ENCODE measurements around the gene GPRC5A.

GPRC5A gene

DNA sequence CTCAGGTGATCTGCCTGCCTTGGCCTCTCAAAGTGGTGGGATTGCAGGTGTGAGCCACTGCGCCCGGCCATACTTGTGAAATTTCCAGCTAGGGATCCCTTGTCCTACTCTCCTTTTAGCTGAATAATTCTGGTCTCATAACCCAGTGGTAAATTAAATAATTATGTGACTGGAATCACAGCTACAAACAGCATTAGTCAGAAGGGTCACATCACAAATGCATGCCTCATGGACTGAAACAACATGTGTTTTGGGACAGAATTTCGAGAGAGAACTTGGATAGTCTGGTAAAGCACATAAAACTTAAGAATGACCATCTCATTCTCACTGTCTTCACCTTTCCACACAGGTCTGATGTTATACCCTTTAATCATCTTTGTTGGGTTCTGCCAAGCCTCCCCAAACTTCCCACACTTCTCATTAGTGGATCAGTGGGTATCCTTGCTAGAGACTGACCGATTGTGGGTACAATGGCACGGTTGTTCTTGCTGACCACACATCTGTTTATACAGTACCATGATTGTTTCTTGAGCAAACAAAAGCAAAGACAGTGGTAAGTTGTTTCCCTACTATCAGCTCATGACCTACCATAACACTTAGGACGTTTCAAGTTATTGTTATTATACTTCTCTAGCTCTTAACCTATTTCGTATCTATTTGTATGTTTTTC, 55.5 kb downstream of the GPRC5A start:
- Histone ChIP-seq H3K9me3 (no peaks in the 10 kb centered on the region), H3K4me3 (no peak overlapping the region), H3K4me1 (no peaks in the 10 kb centered on the region; the same call in 1 of the 2 replicates), H3K36me3 (replicated peaks) (no peaks in the 10 kb centered on the region), H3K27me3 (ENCODE audit: low read depth) (peaks cover 3% of the 10 kb centered on the region; the same call in 1 of the 2 replicates)
- in situ Hi-C loops (cut with MboI; ENCODE audit: low sequenced_read_pairs) = no loop called here
- DNase-seq (ENCODE audit: low spot score in 2 of 2) = no peak

GRCh38 chr12:12947902-12948301, 56.5 kb downstream of the GPRC5A start:
- Histone ChIP-seq H3K36me3 (replicated peaks) (no peaks in the 10 kb centered on the region), H3K9me3 (no peaks in the 10 kb centered on the region)
- in situ Hi-C loops (cut with MboI; ENCODE audit: low sequenced_read_pairs) = no loop called here

DNA sequence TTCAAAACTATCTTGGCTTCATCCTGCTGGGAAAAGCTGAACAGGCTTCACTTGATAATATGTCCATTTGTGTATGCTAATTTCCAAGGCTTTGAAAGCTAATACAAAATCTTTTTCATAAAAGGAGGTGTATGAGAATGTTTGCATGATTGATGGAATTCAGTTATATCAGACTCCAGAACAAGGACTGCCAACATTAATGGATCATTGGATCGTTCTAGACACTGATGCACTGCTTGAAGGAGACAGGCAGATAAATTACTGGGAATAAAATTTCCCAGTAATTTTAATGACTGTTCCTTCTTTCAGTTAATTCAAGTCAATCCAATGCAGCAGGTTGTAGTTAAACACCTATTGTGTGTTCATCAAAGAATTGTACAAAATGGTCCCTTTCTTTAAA, 60.1 kb downstream of the GPRC5A start:
- no peak for DNase-seq (ENCODE audit: low spot score in 2 of 2)

More at GRCh38 chr12:12947902-12948301, 56.5 kb downstream of the GPRC5A start:
- no peak for DNase-seq (ENCODE audit: low spot score in 2 of 2)
- Histone ChIP-seq H3K4me1 (no peaks in the 10 kb centered on the region; the same call in 1 of the 2 replicates), H3K27me3 (ENCODE audit: low read depth) (peaks cover 3% of the 10 kb centered on the region; the same call in 1 of the 2 replicates), H3K4me3 (no peak overlapping the region)

DNA sequence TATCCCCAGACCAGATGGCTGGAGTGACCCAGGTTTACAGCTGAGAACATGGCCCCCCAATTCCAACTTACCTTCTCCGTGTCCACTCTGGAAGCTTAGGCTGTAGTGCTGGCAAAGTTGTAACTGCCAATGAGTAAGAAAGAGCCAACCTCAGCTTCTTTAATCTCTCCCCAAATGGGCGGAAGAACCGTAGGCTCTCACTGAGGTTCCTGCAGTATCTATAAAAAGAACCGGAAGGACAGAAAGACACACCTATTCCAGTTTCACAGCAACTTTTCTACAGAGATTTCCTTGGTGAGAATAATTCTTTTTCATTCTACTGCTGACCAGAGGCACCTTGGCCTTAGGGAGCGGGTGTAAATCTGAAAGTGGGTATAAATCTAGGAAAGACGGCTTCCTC, 60.7 kb downstream of the GPRC5A start, which contains the start of gene GPRC5D:
TSS of gene GPRC5D (minus strand) at position 135 of the 400 bp plus-strand sequence. CDS start 1,786 bp downstream, outside the sequence.
- DNase-seq (ENCODE audit: low spot score in 2 of 2) = no peak
- in situ Hi-C loops (cut with MboI; ENCODE audit: low sequenced_read_pairs) = no loop called here
- Histone ChIP-seq H3K4me3 (no peak within 1 kb of the TSS), H3K27me3 (ENCODE audit: low read depth) (no peaks in the 10 kb centered on the region), H3K4me1 (no peaks in the 10 kb centered on the region; the same call in 1 of the 2 replicates), H3K9me3 (no peaks in the 10 kb centered on the region), H3K36me3 (replicated peaks) (no peaks in the 10 kb centered on the region)

More for the DNA sequence above, 60.1 kb downstream of the GPRC5A start:
- no peaks in the 10 kb centered on the region for H3K9me3 ChIP-seq
- no peak overlapping the region for H3K4me3 ChIP-seq
- in situ Hi-C loops (cut with MboI; ENCODE audit: low sequenced_read_pairs) = no loop called here
- H3K36me3 ChIP-seq (replicated peaks) = no peaks in the 10 kb centered on the region
- no peaks in the 10 kb centered on the region; the same call in 1 of the 2 replicates for H3K4me1 ChIP-seq
- H3K27me3 ChIP-seq (ENCODE audit: low read depth) = no peaks in the 10 kb centered on the region

DNA sequence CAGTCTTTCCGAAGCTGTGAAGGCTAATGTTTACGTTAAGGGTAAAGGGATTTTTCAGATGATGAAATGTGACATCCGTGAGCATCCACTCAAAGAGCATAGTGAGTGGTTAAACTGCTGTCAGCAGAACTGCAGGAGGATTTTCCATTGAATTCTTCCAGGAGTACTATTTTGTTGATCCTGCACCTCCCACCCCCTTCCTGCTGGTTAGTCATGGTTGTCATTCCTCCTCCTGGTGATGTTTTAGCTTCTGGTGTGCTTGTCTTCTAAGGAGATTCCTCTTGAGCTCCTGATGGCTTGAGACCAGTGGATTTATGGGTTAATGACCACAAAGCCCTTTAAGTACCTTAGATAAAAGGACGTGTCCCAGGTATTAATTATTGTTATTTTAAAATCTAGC, 63.0 kb downstream of the GPRC5A start:
- Histone ChIP-seq H3K36me3 (replicated peaks) (no peaks in the 10 kb centered on the region), H3K27me3 (ENCODE audit: low read depth) (no peaks in the 10 kb centered on the region), H3K9me3 (no peaks in the 10 kb centered on the region), H3K4me1 (no peaks in the 10 kb centered on the region; the same call in 1 of the 2 replicates), H3K4me3 (no peak overlapping the region)
- DNase-seq (ENCODE audit: low spot score in 2 of 2) = no peak
- in situ Hi-C loops (cut with MboI; ENCODE audit: low sequenced_read_pairs) = no loop called here

GRCh38 chr12:12954878-12955625, 63.7 kb downstream of the GPRC5A start:
- DNase-seq (ENCODE audit: low spot score in 2 of 2) = no peak
- in situ Hi-C loops (cut with MboI; ENCODE audit: low sequenced_read_pairs) = no loop called here
- Histone ChIP-seq H3K4me1 (no peaks in the 10 kb centered on the region; the same call in 1 of the 2 replicates), H3K9me3 (no peaks in the 10 kb centered on the region), H3K4me3 (no peak overlapping the region), H3K36me3 (replicated peaks) (no peaks in the 10 kb centered on the region), H3K27me3 (ENCODE audit: low read depth) (no peaks in the 10 kb centered on the region)

DNA sequence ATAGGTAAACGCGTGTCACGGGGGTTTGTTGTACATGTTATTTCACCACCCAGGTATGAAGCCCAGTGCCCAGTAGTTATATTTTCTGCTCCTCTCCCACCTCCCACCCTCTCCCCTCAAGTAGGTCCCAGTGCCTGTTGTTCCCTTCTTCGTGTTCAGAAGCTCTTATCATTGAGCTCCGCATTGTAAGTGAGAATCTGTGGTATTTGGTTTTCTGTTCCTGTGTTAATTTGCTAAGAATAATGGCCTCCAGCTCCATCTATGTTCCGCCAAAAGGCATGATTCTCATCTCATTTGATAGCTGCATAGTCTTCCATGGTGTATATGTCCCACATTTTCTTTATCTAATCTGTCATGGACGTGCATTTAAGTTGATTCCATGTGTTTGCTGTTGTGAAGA, 67.5 kb downstream of the GPRC5A start:
- Histone ChIP-seq H3K9me3 (no peaks in the 10 kb centered on the region), H3K27me3 (ENCODE audit: low read depth) (no peaks in the 10 kb centered on the region), H3K4me1 (no peaks in the 10 kb centered on the region), H3K4me3 (no peak overlapping the region), H3K36me3 (replicated peaks) (no peaks in the 10 kb centered on the region)
- in situ Hi-C loops (cut with MboI; ENCODE audit: low sequenced_read_pairs) = no loop called here
- no peak for DNase-seq (ENCODE audit: low spot score in 2 of 2)

DNA sequence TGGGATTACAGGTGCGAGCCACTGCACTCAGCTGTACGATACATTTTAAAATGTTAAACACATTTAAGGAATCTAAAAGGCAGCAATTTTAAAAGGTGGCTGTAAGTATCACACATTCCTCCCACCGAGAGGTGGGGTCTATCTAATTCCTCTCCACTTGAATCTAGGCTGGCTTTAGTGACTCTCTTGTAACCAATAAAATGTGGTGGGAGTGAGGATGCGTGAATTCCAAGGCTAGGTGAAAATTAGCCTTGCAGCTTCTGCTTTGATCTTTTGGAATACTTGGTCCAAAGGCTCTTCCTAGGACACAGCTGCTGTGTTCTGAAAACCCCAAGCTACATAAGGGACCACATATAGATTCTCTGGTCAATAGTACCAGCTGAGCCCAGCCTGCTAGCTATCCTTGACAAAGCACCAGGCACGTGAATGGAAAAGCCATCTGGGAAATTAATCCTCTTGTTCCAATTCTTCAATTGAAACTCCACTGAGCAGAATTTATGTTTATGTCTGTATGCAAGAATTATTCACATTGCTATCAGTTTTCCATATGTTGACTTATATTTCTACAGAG, 69.4 kb downstream of the GPRC5A start:
- no peak for DNase-seq (ENCODE audit: low spot score in 2 of 2)
- Histone ChIP-seq H3K36me3 (replicated peaks) (no peaks in the 10 kb centered on the region), H3K4me3 (no peak overlapping the region), H3K9me3 (no peaks in the 10 kb centered on the region), H3K4me1 (no peaks in the 10 kb centered on the region), H3K27me3 (ENCODE audit: low read depth) (no peaks in the 10 kb centered on the region)
- in situ Hi-C loops (cut with MboI; ENCODE audit: low sequenced_read_pairs) = no loop called here

GRCh38 chr12:12964255-12964654, 72.9 kb downstream of the GPRC5A start:
- Histone ChIP-seq H3K36me3 (replicated peaks) (no peaks in the 10 kb centered on the region), H3K4me1 (no peaks in the 10 kb centered on the region), H3K27me3 (ENCODE audit: low read depth) (no peaks in the 10 kb centered on the region), H3K4me3 (no peak overlapping the region), H3K9me3 (no peaks in the 10 kb centered on the region)
- in situ Hi-C loops (cut with MboI; ENCODE audit: low sequenced_read_pairs) = no loop called here
- DNase-seq (ENCODE audit: low spot score in 2 of 2) = no peak

- no peaks in the 10 kb centered on the region for H3K27me3 ChIP-seq (ENCODE audit: low read depth)
- in situ Hi-C loops (cut with MboI; ENCODE audit: low sequenced_read_pairs) = no loop called here
- no peak overlapping the region for H3K4me3 ChIP-seq
- H3K4me1 ChIP-seq = no peaks in the 10 kb centered on the region
- H3K36me3 ChIP-seq (replicated peaks) = no peaks in the 10 kb centered on the region
- no peak for DNase-seq (ENCODE audit: low spot score in 2 of 2)
- H3K9me3 ChIP-seq = no peaks in the 10 kb centered on the region
Measured at GRCh38 chr12:12965836-12966235, 74.5 kb downstream of the GPRC5A start.

Data from HAP-1 (cell line).